SU-DHL-6 (cell line): ENCODE measurements around the gene B4GALNT1.

Experiments used
- H2AFZ ChIP-seq: fragments of 200-600 bp; sonication (generic); 2 replicates; pipeline ENCODE4 v1.6.1; 2014; ENCODE audit warnings: low read depth, mild to moderate bottlenecking, moderate library complexity, mixed read lengths, antibody characterized with exemption, low read length; ENCODE audit not compliant: severe bottlenecking
- H3F3A ChIP-seq: fragments of 200-600 bp; shearing (Covaris generic); 2 replicates; pipeline ENCODE4 v1.6.0; 2016; ENCODE audit warnings: antibody characterized with exemption, mild to moderate bottlenecking; ENCODE audit not compliant: insufficient read depth
- H3K27ac ChIP-seq: fragments of 200-600 bp; sonication (generic); 2 replicates; pipeline ENCODE4 v1.5.1; 2016; ENCODE audit warnings: low read depth, mild to moderate bottlenecking, low read length, moderate library complexity, mixed read lengths
- H3K27me3 ChIP-seq: fragments of 200-600 bp; sonication (generic), shearing (Covaris generic); 2 replicates; pipeline ENCODE4 v1.6.0; 2014; ENCODE audit warnings: mild to moderate bottlenecking, low read length
- H3K36me3 ChIP-seq: fragments of 200-600 bp; sonication (generic); 2 replicates; pipeline ENCODE4 v1.6.1; 2014; ENCODE audit warnings: mild to moderate bottlenecking, low read length, mixed read lengths
- H3K4me2 ChIP-seq: fragments of 300-600, 200-600 bp; shearing (Covaris generic), sonication (generic); 2 replicates; pipeline ENCODE4 v1.6.0; 2014; ENCODE audit warnings: low read length, low read depth, mild to moderate bottlenecking; ENCODE audit not compliant: poor library complexity, severe bottlenecking
- H3K4me3 ChIP-seq: fragments of 200-600 bp; sonication (generic); 2 replicates; pipeline ENCODE4 v1.5.1; 2014; ENCODE audit warnings: antibody characterized with exemption, low read length, mild to moderate bottlenecking, mixed read lengths; ENCODE audit not compliant: insufficient read depth, poor library complexity, severe bottlenecking
- H3K79me2 ChIP-seq: fragments of 200-600 bp; sonication (generic); 2 replicates; pipeline ENCODE4 v1.6.1; 2014; ENCODE audit warnings: mild to moderate bottlenecking, low read length, moderate library complexity; ENCODE audit not compliant: insufficient read depth
- H3K9ac ChIP-seq: fragments of 200-600 bp; sonication (generic); 2 replicates; pipeline ENCODE4 v1.7.0; 2014; ENCODE audit warnings: mild to moderate bottlenecking, low read length
- H3K9me2 ChIP-seq: fragments of 200-600 bp; sonication (generic); replicated peaks from 2 replicates; pipeline ENCODE4 v1.6.1; 2014; ENCODE audit warnings: low read length; ENCODE audit not compliant: insufficient read depth
- H3K9me3 ChIP-seq: fragments of 200-600 bp; sonication (generic); 2 replicates; pipeline ENCODE4 v1.6.1; 2014; ENCODE audit warnings: low read length, mixed read lengths; ENCODE audit not compliant: insufficient read depth
- H4K20me1 ChIP-seq: fragments of 200-600 bp; sonication (generic); 2 replicates; pipeline ENCODE4 v1.6.1; 2014; ENCODE audit warnings: low read depth, mild to moderate bottlenecking, antibody characterized with exemption, low read length, moderate library complexity, mixed read lengths
- CTCF ChIP-seq: fragments of 200-600 bp; sonication (generic); IDR thresholded peaks from one replicate; pipeline ENCODE4 v1.5.1; 2017; ENCODE audit warnings: antibody characterized with exemption, mild to moderate bottlenecking, low read length, moderate library complexity; ENCODE audit not compliant: insufficient read depth, poor library complexity, severe bottlenecking
- EZH2phosphoT487 ChIP-seq: fragments of 200-600 bp; sonication (generic), shearing (Covaris generic); conservative IDR thresholded peaks from 2 replicates; pipeline ENCODE4 v1.6.1; 2018; ENCODE audit warnings: mild to moderate bottlenecking, antibody characterized with exemption, low read length, moderate library complexity, mixed read lengths

The B4GALNT1 gene

GRCh38 chr12:57609101-57609780 is 23.8 kb downstream of the B4GALNT1 start:
- Histone ChIP-seq H3F3A (no peaks in the 10 kb centered on the region), H3K36me3 (no peaks in the 10 kb centered on the region), H3K27ac (no peak overlapping the region), H3K79me2 (no peaks in the 10 kb centered on the region), H3K27me3 (no peaks in the 10 kb centered on the region), H2AFZ (no peak overlapping the region), H3K9me2 (no peaks in the 10 kb centered on the region), H3K9ac (no peak overlapping the region), H3K4me3 (no peak overlapping the region), H4K20me1 (no peaks in the 10 kb centered on the region), H3K9me3 (no peaks in the 10 kb centered on the region), H3K4me2 (no peak overlapping the region)
- TF ChIP-seq EZH2phosphoT487 (no peak), CTCF (no peak)

GRCh38 chr12:57607958-57608663 is 24.9 kb downstream of the B4GALNT1 start:
- no peaks in the 10 kb centered on the region for H3K36me3 ChIP-seq
- no peaks in the 10 kb centered on the region for H3K9me3 ChIP-seq
- no peaks in the 10 kb centered on the region for H3K27me3 ChIP-seq
- TF ChIP-seq CTCF (no peak), EZH2phosphoT487 (no peak)
- H3K9ac ChIP-seq: no peak overlapping the region
- H3F3A ChIP-seq: 0 out of 2 replicates have a peak, but pooled peaks cover 2% of the 10 kb centered on the region
- no peaks in the 10 kb centered on the region for H3K9me2 ChIP-seq
- H2AFZ ChIP-seq: no peak overlapping the region
- H3K27ac ChIP-seq: no peak overlapping the region
- H3K79me2 ChIP-seq: no peaks in the 10 kb centered on the region
- no peaks in the 10 kb centered on the region for H4K20me1 ChIP-seq
- no peak overlapping the region for H3K4me2 ChIP-seq
- H3K4me3 ChIP-seq: no peak overlapping the region

- no peak overlapping the region for H3K9ac ChIP-seq
- H3K9me3 ChIP-seq: no peaks in the 10 kb centered on the region
- H2AFZ ChIP-seq: no peak overlapping the region
- H3K36me3 ChIP-seq: no peaks in the 10 kb centered on the region
- H3K79me2 ChIP-seq: no peaks in the 10 kb centered on the region
- H3K27me3 ChIP-seq: no peaks in the 10 kb centered on the region
- no peaks in the 10 kb centered on the region for H4K20me1 ChIP-seq
- no peak overlapping the region for H3K4me3 ChIP-seq
- no peak for TF ChIP-seq EZH2phosphoT487
- 0 out of 2 replicates have a peak, but pooled peaks cover 6% of the 10 kb centered on the region for H3F3A ChIP-seq
- H3K4me2 ChIP-seq: no peak overlapping the region
- H3K27ac ChIP-seq: no peak overlapping the region
- no peaks in the 10 kb centered on the region for H3K9me2 ChIP-seq
Measured at GRCh38 chr12:57606821-57607220, 26.2 kb downstream of the B4GALNT1 start.

- Histone ChIP-seq H3K4me2 (no peak overlapping the region), H3K27ac (no peak overlapping the region)
- no peak for TF ChIP-seq CTCF
- TF ChIP-seq EZH2phosphoT487: no peak
Measured at GRCh38 chr12:57606399-57606798, 26.6 kb downstream of the B4GALNT1 start.

More at GRCh38 chr12:57606399-57606798, 26.6 kb downstream of the B4GALNT1 start:
- Histone ChIP-seq H4K20me1 (no peaks in the 10 kb centered on the region), H3K79me2 (no peaks in the 10 kb centered on the region), H3K27me3 (no peaks in the 10 kb centered on the region), H3K9ac (no peak overlapping the region), H3F3A (0 out of 2 replicates have a peak, but pooled peaks cover 6% of the 10 kb centered on the region), H3K4me3 (no peak overlapping the region), H3K9me2 (no peaks in the 10 kb centered on the region), H2AFZ (no peak overlapping the region), H3K36me3 (no peaks in the 10 kb centered on the region), H3K9me3 (no peaks in the 10 kb centered on the region)
